ENCODE results near the gene CDKAL1. TPM values are rescaled to one million over a fixed set of nuclear protein-coding genes. Genes with fewer than 3 reads are reported as not detected.
"Not testable (repeated sequence)": the region's sequence is repeated elsewhere in the genome, so short reads cannot be mapped to it uniquely, and the experiment has no call there.

CDKAL1 gene
- total RNA-seq, 1 experiment from 2014 or later = 20.6 TPM

DNA sequence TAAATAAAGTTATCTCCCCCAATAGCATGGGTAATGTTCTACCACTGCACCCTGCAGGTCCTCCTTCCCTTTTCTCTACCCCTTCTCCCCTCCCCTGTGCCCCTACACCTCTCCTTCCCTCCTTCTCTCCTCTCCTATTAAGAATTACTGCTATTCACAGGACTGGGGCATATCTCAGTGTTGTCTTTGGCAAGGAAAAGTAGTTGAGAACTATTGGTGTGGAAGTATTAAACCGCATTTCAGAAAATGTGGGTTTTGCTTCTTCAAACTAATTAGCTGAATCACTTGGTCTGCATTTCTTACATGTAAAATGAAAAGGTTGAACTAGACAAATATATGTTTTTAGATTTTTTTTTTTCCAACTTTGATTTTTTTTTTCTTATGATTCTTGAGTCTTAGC, 296.3 kb downstream of the CDKAL1 start:
- H3K27me3 Mint-ChIP-seq (ENCODE audit: low read depth) = no peaks in the 10 kb centered on the region
- ChIA-PET POLR2A (no interaction called here), CTCF (no interaction called here)
- H3K4me1 Mint-ChIP-seq = peaks cover 22% of the 10 kb centered on the region
- H3K9me3 Mint-ChIP-seq = no peaks in the 10 kb centered on the region
- H3K27ac Mint-ChIP-seq = no peak overlapping the region
- TF ChIP-seq, protein P1, sequence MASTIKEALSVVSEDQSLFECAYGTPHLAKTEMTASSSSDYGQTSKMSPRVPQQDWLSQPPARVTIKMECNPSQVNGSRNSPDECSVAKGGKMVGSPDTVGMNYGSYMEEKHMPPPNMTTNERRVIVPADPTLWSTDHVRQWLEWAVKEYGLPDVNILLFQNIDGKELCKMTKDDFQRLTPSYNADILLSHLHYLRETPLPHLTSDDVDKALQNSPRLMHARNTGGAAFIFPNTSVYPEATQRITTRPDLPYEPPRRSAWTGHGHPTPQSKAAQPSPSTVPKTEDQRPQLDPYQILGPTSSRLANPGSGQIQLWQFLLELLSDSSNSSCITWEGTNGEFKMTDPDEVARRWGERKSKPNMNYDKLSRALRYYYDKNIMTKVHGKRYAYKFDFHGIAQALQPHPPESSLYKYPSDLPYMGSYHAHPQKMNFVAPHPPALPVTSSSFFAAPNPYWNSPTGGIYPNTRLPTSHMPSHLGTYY (CRISPR knock-in tag; IDR thresholded peaks at IDR 0.05) = no peak
- TF ChIP-seq, protein P2, sequence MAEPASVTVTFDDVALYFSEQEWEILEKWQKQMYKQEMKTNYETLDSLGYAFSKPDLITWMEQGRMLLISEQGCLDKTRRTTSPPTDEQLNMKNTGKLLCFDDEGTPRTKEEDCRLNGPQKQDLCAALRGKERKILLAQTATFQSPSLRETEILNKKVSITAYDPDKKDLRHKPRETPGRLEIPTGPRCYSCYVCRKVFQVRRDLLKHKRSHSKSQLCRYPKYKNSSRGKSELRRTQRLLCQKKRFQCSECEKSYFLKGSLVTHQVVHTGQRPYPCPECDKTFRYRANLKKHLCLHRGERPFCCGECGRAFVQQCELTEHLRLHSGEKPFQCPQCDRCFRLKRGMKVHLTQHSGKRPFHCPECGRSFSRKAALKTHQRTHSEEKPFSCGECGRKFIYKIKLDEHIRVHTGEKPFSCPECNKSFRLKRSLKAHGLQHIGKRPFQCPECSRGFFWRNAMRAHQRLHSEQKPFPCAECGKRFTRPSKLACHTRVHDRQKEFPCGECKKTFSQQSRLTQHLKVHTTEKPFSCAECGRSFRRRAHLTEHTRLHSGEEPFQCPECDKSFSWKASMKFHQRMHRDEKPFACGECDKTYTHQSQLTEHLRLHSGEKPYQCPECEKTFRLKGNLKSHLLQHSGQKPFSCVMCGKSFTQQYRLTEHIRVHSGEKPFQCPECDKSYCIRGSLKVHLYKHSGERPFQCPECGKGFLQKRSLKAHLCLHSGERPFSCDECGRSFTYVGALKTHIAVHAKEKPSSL (CRISPR knock-in tag; conservative IDR thresholded peaks at IDR 0.05) = no peak
- TF ChIP-seq SP1 (CRISPR knock-in tag; conservative IDR thresholded peaks at IDR 0.05) (no peak), SOX15 (CRISPR knock-in tag; IDR thresholded peaks at IDR 0.05) (no peak), ETV6 (CRISPR knock-in tag; IDR thresholded peaks at IDR 0.05) (no peak), ZNF219 (CRISPR knock-in tag; IDR thresholded peaks at IDR 0.05; ENCODE audit: borderline replicate concordance) (no peak), CREB1 (CRISPR knock-in tag; IDR thresholded peaks at IDR 0.05) (no peak), ESRRA (CRISPR knock-in tag; IDR thresholded peaks at IDR 0.05; ENCODE audit: borderline replicate concordance) (no peak), ZBTB43 (CRISPR knock-in tag; IDR thresholded peaks at IDR 0.05) (no peak), FOXK1 (CRISPR knock-in tag; IDR thresholded peaks at IDR 0.05) (no peak), FOXP1 (CRISPR knock-in tag; IDR thresholded peaks at IDR 0.05; ENCODE audit: borderline replicate concordance) (no peak), CREM (CRISPR knock-in tag; IDR thresholded peaks at IDR 0.05) (no peak)
- no peak for ATAC-seq
- no peak overlapping the region for H3K4me3 Mint-ChIP-seq
- no peak for DNase-seq (ENCODE audit: low spot score)
- no peaks in the 10 kb centered on the region for H3K36me3 Mint-ChIP-seq

DNA sequence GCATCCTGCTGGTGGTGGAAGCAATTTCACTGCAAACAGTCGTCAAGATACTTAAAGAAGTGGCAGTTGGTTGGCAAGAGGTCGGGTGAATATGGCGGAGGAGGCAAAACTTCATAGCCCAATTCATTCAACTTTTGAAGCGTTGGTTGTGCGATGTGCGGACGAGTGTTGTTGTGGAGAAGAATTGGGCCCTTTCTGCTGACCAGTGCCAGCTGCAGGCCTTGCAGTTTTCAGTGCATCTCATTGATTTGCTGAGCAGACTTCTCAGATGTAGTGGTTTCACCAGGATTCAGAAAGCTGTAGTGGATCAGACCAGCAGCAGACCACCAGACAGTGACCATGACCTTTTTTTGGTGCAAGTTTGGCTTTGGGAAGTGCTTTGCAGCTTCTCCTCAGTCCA, 297.0 kb downstream of the CDKAL1 start:
- H3K27ac Mint-ChIP-seq; DNase-seq (ENCODE audit: low spot score); H3K27me3 Mint-ChIP-seq (ENCODE audit: low read depth); CTCF ChIA-PET; H3K4me3 Mint-ChIP-seq; H3K9me3 Mint-ChIP-seq; H3K36me3 Mint-ChIP-seq; ATAC-seq; POLR2A ChIA-PET: not testable (repeated sequence)
- peaks cover 22% of the 10 kb centered on the region for H3K4me1 Mint-ChIP-seq

GRCh38 chr6:20833881-20834515, 299.7 kb downstream of the CDKAL1 start:
- Mint-ChIP-seq H3K4me3 (no peak overlapping the region), H3K36me3 (no peaks in the 10 kb centered on the region), H3K4me1 (peaks cover 20% of the 10 kb centered on the region), H3K27ac (peak overlapping the region; percentile 48), H3K9me3 (peaks cover 4% of the 10 kb centered on the region), H3K27me3 (ENCODE audit: low read depth) (no peaks in the 10 kb centered on the region)
- POLR2A ChIA-PET = no interaction called here
- DNase-seq (ENCODE audit: low spot score) (no peak), ATAC-seq (peak; percentile 90)
- CTCF ChIA-PET = no interaction called here
- TF ChIP-seq KAT7 (CRISPR knock-in tag; IDR thresholded peaks at IDR 0.05; ENCODE audit: borderline replicate concordance) (no peak), EMX1 (CRISPR knock-in tag; IDR thresholded peaks at IDR 0.05) (no peak), TEAD4 (CRISPR knock-in tag; IDR thresholded peaks at IDR 0.05) (no peak), ZNF671 (CRISPR knock-in tag; IDR thresholded peaks at IDR 0.05) (no peak), FOXJ3 (CRISPR knock-in tag; IDR thresholded peaks at IDR 0.05; ENCODE audit: borderline replicate concordance) (no peak)
- TF ChIP-seq, protein P1 (CRISPR knock-in tag; IDR thresholded peaks at IDR 0.05) = no peak
- TF ChIP-seq, protein P3, sequence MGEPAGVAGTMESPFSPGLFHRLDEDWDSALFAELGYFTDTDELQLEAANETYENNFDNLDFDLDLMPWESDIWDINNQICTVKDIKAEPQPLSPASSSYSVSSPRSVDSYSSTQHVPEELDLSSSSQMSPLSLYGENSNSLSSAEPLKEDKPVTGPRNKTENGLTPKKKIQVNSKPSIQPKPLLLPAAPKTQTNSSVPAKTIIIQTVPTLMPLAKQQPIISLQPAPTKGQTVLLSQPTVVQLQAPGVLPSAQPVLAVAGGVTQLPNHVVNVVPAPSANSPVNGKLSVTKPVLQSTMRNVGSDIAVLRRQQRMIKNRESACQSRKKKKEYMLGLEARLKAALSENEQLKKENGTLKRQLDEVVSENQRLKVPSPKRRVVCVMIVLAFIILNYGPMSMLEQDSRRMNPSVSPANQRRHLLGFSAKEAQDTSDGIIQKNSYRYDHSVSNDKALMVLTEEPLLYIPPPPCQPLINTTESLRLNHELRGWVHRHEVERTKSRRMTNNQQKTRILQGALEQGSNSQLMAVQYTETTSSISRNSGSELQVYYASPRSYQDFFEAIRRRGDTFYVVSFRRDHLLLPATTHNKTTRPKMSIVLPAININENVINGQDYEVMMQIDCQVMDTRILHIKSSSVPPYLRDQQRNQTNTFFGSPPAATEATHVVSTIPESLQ (CRISPR knock-in tag; IDR thresholded peaks at IDR 0.05) = no peak
- TF ChIP-seq, protein P4, sequence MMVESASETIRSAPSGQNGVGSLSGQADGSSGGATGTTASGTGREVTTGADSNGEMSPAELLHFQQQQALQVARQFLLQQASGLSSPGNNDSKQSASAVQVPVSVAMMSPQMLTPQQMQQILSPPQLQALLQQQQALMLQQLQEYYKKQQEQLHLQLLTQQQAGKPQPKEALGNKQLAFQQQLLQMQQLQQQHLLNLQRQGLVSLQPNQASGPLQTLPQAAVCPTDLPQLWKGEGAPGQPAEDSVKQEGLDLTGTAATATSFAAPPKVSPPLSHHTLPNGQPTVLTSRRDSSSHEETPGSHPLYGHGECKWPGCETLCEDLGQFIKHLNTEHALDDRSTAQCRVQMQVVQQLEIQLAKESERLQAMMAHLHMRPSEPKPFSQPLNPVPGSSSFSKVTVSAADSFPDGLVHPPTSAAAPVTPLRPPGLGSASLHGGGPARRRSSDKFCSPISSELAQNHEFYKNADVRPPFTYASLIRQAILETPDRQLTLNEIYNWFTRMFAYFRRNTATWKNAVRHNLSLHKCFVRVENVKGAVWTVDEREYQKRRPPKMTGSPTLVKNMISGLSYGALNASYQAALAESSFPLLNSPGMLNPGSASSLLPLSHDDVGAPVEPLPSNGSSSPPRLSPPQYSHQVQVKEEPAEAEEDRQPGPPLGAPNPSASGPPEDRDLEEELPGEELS (CRISPR knock-in tag; IDR thresholded peaks at IDR 0.05) = no peak
